COLO829 (cell line): ENCODE results near the gene LMOD1.

Experiments used
- DNase-seq: peaks from one replicate; pipeline ENCODE4 v3.0.0; 2012; ENCODE audit warnings: low spot score

LMOD1 gene

DNA sequence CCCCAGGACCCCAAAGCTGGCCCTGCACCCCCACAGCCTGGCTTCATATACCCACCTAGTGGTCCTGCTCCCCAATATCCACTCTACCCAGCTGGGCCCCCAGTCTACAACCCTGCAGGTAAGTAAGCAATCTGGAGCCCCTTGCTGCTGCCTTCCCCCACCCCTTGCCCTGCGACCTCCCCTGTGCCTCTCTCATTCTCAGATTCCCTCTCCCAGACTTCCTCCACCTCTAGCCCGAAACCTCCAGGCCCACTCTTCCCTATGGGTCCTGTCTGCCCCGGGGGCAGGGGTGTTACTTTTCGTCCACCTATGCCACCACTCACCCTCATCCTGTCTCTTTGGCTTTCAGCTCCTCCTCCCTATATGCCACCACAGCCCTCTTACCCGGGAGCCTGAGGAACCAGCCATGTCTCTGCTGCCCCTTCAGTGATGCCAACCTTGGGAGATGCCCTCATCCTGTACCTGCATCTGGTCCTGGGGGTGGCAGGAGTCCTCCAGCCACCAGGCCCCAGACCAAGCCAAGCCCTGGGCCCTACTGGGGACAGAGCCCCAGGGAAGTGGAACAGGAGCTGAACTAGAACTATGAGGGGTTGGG lies 54.8 kb downstream of the LMOD1 start:
- no peak for DNase-seq

- no peak for DNase-seq
Measured at GRCh38 chr1:201890806-201891450, 55.4 kb downstream of the LMOD1 start.

GRCh38 chr1:201890223-201890622 lies 56.1 kb downstream of the LMOD1 start:
- DNase-seq: no peak

DNA sequence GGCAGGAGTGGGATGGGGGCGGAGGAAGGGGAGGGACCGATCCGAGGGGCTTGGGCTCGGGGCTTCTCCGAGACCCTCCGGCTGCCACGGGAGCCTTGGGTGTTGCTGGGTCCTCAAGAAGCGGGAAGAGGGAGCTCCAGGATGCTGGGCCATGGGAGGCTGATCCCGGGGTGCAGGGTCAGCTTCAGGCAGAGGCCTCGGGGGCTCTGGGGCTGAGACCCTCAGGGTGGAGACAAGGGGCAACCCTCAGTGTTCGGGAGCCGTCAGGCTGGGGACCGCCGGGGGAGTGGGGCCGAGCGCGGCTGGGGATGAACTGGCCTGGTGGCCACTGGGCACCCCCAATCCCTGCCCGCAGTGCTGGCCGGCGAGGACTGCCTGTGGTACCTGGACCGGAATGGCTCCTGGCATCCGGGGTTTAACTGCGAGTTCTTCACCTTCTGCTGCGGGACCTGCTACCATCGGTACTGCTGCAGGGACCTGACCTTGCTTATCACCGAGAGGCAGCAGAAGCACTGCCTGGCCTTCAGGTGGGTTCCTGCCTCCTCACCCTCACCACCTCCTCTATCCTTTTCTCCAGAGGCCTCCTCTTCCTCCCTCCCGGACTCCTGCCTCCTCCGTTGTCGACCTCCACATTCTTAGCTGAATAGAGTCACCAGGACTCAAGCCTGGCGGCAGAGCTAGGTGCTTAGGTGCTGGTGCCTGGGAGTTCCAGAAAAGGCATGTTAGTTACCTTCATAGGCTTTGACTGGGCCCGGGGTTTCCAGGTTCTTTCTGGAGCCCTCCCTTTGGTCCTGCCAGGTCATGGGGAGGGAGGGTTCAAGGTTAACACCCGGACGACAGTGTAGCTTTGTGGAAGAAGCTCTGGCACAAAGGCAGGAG lies 57.0 kb downstream of the LMOD1 start:
- no peak for DNase-seq

GRCh38 chr1:201888282-201889089 lies 57.9 kb downstream of the LMOD1 start, which contains the start of gene SHISA4:
Gene SHISA4, plus strand, starts transcription at chr1:201888898. Its CDS starts 97 bp downstream, at chr1:201888995.
- DNase-seq: peak; percentile 93

DNA sequence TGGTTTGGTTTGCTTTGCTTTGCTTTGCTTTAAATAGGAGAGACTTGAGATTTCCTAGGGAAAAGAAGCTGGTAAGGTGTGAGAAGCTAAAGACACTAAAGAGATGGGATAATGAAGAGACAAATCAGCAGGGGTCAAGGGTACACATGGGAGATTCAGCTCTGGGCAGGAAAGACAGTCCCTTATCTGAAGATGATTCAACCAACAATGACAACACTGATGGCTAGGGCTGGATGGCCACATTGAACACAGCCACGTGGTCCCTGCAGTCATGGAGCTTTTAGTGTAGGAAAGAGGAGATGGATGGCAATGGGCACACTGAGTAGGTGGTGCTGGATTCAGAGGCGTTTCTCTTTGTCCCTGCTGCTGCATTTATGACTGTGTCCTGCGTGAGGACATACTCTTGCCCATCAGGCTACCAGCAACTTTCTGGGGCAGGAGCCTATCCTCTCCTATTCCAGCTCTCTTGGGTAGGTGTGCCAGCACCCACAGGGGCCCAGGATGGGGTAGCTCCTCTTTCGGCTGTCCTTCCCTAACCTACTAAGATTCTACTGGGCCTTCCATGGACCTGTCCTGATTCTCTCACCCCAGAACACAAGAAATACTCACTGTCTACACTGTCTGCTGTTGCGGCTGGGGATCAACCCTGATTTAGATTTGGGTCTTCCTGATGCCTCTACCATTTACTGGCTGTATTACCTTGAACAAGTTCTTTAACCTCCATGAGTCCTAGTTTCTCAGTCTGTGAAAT lies 59.1 kb downstream of the LMOD1 start:
- no peak for DNase-seq

DNA sequence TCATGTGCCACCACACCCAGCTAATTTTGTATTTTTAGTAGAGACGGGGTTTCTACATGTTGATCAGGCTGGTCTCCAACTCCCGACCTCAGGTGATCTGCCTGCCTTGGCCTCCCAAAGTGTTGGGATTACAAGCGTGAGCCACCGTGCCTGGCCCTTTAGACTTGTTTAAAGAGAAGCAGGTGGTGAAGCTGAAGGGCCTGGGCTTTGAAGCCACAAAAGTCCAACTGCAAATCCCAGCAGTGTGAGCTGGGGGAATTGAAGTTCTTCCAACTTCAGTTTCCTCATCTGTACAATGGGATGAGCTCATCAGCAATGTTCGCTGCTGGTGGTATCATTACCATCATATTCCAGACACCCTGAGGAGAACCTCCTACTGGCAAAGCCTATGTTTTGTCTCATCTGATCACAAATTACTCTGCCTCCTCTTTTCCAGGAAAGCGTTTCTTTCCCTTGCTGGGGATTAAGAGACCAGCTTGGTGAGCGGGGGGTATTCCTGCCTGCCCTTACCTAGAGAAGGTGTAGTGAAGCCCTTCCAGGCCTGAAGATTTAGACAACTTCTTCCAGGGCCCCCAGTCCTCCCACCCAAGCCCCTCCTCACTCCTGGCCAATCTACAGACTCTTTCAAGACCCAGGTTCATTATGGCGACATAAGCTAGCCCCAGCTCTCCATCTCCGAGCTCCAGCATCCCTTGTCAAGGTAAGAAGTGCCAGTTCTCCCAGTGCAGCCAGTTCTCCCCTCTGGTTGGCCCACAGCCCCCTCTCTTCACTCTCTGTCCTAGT lies 60.1 kb downstream of the LMOD1 start:
- no peak for DNase-seq

DNA sequence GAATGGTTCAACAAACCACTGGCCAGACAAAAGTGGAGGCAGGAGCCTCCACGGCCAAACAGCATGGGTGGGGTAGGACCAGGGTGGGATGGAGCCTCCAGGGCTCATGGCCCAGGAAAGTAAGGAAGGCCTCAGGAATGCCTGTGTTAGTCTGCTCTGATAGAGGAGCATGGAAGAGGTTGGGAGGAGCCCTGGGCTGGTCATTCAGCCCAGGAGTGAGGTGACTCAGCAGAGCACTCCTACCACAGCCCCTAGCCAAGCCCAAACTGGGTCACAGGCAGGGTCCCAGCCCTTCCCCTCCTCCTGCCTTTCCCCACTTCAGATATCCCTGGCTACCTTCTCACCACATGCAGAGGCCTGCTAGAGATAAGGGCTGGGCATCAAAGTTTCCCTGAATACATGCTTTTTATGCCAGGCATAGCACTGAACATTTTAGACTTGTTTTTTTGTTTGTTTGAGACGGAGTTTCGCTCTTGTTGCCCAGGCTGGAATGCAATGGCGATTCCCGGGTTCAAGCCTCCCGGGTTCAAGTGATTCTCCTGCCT lies 60.7 kb downstream of the LMOD1 start:
- no peak for DNase-seq

DNA sequence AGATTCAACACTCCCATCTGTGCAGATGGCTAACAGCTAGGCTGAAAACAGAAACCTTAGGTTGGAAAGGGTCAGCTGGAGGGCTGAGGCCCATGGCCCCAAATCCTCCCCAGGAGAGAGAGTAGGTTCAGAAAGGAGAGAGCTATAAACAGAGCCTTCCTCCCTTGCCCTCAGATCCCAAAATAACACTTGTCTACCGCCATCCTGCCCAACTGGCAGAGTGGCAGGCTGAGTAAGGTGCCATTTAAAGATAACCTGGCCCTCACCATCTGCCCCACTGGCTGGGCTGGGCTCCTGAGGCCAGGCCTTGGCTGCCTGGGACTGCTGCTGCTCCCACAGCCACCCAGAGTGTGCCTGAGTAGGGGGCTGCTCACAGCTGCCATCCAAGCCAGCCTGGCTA lies 61.9 kb downstream of the LMOD1 start:
- DNase-seq: no peak

DNA sequence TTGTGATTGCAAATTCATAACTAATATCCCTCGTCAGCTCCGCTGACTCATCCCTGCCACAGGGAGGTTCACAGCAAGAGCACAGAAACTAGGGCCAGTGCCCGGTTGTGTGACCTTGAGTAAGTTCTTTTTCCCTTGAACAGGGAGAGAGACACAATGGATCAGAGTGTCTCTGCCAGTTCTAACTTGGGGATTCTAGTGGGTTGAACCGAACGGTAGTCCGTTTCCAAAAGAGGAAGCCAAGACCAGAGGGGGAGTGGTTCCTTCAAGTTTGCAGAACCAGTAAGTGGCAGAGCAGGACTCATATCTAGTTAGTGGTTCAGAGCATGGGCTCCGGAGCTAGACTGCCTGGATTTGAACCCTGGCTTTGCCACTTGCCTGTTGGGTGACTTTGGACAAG lies 62.6 kb downstream of the LMOD1 start:
- DNase-seq: no peak

DNA sequence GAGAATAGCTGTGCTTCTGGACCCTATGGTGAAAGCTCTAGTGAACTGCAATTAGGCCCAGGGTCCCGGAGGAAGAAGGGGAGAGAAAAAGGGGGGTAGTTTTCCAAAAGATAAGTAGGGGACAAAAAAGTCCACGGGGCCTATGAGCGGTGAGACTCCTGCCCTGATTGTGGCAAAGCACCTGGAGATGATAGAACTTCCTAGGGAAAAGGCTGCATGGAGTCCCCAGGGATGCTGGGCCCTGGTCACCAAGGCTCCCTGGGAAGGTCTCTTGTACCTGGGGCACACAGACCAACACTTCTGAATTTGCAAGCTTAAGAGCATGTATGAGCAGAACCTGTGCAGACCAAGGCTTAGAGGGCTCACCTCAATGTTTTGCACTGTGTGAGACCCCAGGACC lies 63.1 kb downstream of the LMOD1 start:
- DNase-seq: no peak

DNA sequence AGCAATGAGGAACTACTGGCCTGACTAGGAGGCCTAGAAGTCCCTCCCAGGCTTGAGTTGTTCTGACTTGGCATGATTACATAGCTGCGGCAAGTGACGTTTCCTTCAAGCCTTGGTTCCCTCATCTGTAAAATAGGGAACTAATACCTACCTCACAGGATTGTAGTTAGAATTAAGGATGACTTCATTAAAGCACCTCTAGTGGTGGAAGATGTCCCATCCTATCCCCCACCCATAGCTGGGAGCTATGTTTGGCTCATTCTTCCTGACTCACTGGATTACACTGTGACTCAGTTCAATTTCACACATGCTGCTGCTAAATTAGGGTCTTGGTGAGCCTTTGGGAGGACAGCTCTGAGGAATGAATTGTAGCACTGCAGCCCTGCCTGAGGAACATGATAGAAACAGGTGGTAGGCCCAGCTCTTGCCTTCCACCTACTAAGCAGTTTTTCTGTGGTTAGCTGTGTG lies 63.6 kb downstream of the LMOD1 start:
- no peak for DNase-seq

DNA sequence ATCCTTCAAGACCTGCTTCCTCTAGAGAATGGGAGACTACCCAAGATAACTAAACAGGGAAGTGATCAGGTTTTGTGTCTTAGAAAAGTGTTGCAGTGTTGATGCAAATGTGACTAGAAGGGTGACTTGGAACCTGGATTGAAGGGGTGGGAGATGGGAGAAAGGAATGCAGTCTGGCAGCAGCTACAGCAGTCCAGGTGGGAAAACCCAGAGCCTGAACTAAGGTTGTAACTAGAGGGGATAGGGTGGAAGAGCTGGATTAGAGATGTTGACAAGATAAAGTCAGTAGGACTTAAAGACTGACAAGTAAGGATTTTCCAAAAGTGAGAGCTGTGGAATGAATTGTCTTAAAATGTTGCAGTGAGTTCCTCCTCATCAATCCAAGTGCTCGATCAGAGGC lies 64.7 kb downstream of the LMOD1 start:
- no peak for DNase-seq

DNA sequence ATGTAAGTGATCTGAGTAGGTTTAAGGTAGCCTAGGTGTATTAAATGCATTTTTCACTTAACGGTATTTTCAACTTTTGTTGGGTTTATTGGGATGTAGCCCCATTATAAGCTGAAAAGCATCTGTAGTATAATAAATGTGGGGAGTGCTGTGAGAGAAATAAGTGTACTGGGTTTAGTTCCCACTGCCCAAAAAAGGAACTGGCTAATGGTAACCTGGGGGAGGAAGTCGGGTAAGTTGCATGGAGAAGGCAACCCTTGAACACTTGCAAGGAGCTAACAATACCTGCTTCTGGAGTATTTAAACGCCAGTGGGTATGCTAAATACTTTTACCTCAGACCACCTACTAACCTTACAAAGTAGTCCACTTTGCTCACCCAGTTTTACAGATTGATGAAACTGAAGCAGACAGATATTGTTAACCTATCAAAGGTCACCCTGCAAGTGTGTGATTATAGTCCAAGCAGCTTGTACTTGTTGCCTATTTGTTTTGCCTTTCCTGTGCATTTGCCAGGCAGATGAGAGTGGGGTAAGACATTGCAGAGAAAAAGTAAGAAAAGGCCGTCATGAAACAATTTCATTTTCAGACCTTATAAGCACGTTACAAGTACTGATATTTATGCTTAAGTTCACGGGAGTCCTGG lies 65.3 kb downstream of the LMOD1 start:
- no peak for DNase-seq

- DNase-seq: peak; percentile 64
Measured at GRCh38 chr1:201877877-201878401, 68.4 kb downstream of the LMOD1 start.

GRCh38 chr1:201876148-201876818 lies 70.1 kb downstream of the LMOD1 start:
- DNase-seq: no peak

DNA sequence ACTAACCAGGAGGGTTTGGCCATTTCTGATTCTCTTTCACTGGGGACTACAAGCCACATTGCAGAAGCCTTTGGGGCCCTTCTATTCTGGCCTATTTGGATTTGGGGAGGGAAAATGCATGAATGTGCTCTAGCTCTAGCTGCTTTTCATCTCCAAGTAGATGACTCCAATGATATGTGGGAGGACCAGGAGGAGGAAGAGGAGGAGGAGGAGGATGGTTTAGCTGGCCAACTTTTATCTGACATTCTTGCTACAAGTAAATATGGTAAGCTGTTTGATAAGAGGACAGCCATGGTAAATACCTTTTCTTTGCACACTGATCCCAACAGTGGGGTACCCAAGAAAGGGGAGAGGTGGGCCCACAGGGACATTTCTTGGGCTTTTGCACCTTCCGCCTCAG lies 71.7 kb downstream of the LMOD1 start:
- DNase-seq: no peak

- DNase-seq: no peak
Measured at GRCh38 chr1:201870397-201870796, 76.0 kb downstream of the LMOD1 start.

DNA sequence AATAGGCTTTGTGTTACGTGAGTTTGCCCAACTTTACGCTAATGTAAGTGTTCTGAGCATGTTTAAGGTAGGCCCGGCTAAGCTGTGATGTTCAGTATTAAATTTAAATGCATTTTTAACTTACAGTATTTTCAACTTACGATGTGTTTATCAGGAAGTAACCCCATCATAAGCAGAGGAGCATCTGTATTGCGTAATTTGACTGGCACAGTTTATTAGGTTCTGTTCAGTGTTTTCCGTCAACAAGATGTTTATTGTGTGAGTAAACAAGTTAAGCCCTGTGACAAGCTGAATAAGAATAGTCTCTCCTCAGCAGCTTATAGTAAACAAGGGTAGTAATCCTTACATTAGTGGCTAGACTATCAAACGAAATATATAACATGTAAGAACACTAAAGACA lies 84.9 kb downstream of the LMOD1 start:
- no peak for DNase-seq
